Measurements from ENCODE around the gene RAB22A.

Gene RAB22A, protein sequence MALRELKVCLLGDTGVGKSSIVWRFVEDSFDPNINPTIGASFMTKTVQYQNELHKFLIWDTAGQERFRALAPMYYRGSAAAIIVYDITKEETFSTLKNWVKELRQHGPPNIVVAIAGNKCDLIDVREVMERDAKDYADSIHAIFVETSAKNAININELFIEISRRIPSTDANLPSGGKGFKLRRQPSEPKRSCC

DNA sequence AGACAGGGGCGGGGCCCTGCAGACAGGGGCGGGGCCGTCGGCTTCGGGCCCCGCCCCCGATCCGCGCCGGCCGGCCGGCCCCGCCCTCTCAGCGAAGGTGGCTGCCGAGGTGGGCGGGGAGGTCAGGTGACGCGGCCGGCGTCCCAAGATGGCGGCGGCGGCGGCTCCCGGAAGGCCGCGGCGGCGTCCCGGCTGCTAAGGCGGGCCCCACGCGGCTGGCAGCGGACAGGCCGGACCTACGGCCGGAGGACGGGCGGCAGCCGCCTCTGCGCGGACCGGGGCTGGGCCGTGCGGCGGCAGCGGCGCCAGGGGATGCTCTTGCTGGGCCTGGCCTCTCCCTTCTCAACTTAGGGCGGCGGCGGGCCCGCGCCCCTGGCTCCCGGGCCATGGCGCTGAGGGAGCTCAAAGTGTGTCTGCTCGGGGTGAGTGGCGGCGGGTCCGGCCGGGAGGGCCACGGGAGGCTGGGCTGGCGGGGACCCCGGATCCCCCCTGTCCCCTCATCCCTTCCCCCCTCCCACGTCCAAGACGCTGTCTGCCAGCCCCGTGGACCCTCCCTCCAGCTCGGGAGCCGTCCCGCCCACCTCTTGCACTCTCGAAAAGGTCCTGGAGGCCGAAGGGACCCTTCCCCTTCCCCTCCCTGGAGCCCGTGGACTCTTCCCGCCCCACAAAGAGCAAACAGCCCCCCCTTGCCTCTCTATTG, at the start of gene RAB22A:
Gene RAB22A (plus strand): TSS at position 125 of the 700 bp plus-strand sequence. CDS start 262 bp downstream, at position 387.
- DNase-seq, result peak; percentile 79

DNA sequence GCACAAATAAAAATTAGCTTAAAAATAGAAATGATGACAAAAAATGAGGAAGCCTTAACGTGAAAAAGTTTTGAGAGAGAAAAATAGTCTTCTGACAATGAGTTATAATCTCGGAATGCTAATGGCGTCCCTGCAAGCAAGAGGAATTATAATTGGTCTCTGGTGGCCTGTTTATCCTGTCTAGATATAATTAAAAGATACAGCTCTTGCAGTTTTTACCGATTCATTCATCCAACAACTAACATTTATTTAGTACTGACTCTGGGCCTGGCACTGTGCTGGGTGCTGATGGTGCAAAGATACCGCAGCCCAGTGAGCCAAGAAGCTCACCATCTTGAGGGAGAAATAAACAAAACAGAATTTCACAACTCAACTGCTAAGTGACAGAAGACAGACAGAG, 49.5 kb upstream of the RAB22A start:
- no peak for DNase-seq

DNA sequence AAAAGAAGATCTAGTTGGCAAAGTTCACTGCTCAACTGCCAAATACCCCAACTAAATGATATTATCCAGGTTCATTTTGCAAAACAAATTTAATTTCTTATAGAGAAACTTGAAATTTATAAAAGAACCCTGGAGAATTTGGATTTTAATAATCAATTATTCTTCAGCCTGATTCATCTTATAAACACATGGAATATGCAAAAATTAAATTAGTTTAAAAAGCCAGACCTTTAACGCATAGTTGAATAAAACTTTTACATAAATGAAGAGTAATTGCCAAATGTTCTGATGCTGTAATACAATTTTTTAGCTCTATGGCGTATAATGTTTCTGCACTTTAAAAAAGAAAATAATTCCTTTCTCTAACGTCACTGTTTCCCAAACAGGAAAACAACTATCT, 47.9 kb upstream of the RAB22A start:
- no peak for DNase-seq

DNA sequence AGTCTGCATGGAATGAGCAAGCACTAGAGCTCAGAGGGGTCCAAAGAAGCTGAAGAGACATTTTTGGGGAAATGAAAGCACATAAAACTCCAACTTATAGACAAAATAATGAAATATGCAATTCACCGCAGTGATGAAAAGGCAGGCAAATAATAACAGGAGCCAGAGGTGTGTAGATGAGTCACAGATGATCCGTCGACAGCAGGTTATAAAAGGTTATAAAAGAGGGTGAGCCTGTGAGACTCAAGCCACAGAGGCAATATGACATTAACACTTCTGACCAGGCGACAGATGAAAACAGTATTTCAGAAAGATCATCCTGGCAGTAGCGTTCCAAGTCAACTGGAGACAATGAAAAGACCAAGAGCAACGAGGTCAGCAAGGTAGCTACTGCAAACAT, 45.2 kb upstream of the RAB22A start:
- no peak for DNase-seq

DNA sequence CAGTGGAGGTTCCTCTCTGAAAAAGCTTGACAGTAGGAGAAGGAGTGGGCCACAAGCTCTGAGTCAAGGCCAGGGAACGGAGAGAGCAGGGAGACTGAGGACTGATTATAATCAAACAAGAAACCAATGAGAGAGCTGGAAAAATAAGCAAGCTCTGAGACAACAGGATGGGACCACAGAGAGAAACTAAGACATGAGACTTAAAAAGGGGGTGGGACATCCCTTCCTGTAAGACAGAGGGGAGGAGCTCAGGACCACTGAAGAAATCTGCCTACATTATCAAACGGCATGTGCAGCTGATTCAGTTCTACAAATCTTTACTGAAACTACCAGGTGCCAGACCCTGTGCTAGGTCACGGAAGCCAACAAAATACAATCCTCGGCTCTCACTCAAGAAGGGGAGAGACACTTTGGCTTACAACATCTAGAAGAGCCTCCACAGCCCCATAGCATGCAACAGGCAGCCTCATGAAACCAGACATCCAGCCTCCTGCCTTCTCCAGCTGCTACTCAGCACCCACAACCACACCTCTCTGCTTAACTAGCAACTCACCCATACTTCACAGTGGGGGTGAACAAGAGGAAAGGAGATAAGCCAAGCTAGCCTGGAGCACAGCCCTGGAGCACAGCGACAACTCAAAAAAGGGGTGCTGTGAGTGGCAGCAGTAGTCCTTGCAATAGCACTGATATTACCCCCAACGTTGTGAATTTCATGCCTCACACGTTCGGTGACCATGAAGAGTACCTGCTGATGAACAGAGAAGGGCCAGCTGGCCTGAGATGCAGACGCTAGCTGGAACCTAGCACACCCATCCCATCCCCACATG, 41.9 kb upstream of the RAB22A start:
- DNase-seq, result no peak

DNA sequence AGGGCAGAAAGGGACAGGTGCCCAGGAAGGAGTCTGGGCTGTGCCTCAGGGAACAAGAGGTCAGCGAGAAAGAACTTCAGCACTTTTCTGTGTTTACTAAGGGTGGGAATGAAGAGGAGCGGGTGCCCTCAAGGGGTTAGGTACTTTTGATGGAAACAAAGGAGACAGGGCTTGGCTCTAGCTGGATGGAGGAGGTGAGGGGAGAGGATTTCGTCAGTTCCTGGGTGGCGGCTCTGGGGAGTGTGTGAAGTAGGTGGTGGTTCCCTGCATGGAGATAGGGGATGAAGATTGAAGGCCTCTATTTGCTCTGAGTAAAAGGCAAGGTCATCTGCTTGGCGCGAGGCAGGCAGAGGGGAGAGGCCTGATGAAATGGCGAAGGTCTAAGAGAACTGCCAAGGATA, 41.1 kb upstream of the RAB22A start:
- DNase-seq, result no peak

DNA sequence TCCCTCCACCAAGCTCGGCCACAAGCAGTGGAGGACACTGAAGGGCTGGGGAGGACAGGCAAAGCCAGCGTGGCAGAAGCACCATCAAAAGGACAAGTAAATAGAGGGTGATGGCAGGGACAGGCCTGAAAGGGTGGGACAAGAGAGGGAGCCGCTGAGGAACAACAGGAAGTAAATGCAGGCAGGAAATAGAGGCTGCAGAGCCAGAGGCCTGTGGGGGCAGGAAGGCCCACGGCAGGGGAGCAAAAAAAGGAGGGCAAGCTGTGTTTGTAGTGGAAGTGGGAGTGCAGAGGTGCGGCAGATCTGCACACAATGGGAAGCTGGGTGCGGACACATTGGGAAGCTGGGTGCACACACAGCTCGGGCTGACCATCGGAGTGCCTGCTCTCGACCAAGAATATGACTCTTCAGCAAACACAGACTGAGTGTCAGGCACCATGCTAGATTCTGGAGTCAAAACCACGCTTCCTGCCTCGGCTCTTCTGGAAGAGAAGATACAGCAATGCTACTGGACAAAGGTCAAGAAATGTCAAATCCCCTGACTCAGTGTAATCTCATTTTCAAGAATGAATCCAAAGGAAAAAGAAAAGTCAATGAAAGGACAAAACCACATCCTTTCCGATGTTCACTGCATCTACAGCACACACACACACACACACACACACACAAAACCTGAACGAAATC, 40.4 kb upstream of the RAB22A start:
- peak; percentile 6 for DNase-seq

DNA sequence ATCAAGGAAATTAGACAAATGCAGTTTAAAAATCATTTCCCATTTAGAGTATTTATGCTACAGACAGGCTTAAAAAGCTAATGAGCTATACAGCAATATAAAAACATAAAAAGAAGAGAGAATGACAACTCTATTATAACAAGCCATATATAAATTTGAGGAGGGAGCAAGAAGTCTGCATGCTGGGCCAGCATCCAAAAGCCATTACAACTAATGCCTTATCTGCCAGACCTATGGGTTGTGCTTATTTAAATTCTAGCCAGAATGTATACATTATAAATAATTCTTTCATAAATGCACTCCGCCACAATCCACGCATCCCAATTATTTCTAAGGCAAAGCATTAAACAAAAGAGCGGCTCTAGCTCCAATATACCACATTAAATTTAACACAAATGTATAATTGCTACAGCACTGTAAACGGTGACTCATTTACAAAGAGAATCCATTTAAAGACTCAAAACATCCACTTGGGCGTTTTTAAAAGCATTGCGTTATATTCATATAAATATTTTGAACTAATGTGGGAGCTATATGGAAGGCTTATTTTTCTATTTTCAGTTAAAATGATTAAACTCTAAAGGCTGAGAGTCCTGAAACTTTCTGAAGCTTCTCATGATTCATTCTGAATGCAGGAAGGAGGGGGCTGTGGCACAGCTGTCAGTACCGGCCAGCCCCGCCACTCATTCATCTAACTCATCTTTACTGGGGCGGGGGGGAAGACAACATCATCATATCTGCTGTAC, 37.7 kb upstream of the RAB22A start:
- DNase-seq, result peak; percentile 9

DNA sequence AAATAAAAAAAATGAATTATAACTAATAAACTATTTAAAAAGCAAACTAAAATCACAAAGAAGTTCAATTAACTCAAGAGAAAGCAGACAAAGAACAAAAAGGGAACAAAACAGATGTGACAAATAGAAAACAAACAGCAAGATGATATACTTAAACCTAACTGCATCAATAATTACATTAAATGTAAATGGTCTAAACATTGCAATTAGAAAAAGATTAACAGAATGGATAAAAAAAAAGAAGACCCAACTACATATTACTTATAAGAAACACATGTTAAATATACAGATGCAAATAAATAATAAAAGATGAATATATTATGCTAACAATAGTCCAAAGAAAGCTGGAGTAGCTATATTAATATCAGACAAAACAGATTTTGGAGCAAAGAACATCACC, 35.1 kb upstream of the RAB22A start:
- no peak for DNase-seq

DNA sequence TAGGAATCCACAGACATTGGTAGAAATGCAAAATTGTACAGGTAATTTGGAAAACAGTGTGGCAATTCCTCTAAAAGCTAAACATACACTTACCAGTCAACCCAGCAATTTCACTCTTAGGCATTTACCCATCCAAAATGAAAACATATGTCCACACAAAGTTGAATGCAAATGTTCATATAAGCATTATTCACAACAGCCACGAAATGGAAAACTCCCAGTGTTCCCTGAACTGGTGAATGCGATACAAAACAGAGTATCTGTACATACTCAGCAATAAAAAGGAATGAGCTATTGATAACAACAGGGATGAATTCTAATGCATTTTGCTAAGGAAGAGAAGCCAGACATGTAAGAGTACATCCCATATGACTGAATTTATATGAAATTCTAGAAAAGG, 32.4 kb upstream of the RAB22A start:
- DNase-seq, result no peak

DNA sequence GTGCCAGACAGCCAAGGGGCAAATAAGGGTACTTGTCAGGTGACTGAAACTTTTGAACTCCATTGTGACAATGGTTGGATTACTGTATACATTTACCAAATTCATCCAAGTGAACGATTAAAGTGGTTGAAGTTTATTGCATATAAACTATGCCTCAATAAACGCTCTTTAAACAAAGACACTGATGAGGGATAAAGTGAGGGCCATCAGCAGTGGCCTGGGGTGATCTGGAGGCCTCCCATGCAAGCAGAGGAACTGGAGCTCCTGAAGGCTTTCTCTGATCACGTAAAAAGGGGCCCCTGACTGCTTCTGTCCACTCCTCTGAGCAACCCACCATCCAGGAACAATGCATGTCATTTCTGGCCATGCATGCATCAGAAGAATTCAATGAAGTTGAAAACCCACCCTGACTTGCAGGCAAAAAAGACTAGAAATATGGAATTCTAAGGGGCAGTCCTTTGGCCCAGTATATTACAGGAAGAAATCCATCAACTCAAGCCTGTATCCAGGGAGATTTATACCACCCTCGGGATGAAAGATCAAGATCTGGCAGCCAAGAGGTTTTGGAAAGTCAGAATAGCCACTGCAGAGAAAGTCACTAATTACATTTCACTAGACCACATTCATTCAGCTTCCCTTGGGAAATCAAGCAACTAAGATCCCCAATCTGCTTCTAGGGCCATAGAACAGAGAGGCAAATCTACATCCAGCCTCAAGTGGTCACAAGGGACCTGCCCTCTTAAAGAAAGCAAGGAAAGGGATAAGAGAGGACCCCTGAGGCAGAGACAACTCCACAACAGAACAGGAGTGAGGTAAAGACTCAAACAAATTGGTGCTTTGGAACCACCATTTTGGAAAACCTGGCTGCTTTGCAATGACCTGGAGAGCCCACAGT, 31.7 kb upstream of the RAB22A start:
- peak; percentile 12 for DNase-seq

DNA sequence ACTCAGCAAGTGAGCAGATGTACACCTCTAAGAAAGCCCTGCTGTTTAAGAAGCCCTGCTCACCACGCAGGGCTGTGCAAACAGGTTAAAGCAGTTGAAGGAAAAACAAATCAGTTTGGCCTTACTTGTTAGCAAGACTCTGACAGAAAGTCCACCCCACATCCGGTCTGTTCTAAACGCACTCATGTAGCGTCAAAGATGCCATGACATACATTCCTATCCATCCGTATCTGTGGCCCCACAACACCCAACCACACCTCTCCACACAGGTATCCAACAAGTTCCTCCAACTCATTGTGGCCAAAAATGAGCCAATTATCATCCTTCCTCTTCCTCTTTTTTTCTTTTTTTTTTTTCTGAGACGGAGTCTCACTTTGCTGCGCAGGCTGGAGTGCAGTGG, 22.8 kb upstream of the RAB22A start:
- no peak for DNase-seq

DNA sequence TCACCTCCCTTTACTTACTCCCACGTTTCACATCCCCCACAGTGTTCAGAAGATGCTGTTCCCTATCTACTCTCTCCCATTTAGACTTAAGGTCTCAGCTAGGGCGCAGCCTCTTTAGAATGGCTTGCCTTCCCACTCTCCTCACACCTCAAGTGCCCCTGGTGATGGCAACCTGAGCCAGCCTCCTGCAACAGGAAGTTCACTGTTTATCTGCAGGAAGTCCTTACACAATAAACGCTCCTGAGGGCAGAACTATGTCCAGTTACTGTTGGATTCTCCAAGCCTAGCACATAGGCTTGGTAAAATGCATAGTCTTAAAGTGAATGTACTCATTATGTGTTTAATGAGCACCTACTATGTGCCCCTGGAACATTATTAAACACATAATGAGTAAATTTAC, 21.9 kb upstream of the RAB22A start:
- DNase-seq, result no peak

DNA sequence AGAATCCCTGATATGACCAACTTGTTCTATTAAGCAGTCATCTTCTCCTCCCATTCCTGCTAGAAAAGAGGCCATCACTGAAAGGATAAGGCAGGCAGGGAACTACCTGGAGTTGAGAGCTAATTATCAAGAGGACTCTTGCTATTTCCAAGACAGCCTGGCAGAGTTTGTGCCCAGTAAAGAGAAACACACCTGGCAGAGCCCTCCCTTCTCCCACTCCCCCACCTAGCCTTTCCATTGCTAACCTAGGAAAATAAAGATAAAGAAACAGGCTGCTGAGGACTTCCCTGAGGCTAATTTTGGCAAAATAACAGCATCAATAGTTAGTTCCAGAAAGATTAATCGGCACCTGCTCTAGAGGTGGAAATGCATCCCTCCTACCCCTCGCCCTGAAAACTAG, 20.4 kb upstream of the RAB22A start:
- no peak for DNase-seq

DNA sequence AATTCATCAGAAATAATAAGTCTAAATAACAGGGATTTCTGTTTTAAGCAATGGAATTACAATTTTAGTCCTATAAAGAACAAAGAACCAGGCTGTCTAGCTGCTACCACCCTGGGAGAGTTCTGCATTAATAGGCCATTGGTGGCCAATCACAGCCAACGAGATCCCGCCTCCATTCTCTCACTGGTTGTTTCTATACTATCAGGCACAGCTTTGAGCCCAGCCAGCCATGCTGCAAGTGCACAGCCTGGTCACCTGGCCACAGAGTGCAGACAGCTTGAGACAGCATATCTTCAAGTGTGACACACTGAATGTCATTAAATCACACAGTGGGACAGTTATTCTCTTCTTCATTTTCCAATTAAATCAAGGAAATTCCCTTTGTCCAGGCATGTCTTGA, 16.1 kb upstream of the RAB22A start:
- no peak for DNase-seq

DNA sequence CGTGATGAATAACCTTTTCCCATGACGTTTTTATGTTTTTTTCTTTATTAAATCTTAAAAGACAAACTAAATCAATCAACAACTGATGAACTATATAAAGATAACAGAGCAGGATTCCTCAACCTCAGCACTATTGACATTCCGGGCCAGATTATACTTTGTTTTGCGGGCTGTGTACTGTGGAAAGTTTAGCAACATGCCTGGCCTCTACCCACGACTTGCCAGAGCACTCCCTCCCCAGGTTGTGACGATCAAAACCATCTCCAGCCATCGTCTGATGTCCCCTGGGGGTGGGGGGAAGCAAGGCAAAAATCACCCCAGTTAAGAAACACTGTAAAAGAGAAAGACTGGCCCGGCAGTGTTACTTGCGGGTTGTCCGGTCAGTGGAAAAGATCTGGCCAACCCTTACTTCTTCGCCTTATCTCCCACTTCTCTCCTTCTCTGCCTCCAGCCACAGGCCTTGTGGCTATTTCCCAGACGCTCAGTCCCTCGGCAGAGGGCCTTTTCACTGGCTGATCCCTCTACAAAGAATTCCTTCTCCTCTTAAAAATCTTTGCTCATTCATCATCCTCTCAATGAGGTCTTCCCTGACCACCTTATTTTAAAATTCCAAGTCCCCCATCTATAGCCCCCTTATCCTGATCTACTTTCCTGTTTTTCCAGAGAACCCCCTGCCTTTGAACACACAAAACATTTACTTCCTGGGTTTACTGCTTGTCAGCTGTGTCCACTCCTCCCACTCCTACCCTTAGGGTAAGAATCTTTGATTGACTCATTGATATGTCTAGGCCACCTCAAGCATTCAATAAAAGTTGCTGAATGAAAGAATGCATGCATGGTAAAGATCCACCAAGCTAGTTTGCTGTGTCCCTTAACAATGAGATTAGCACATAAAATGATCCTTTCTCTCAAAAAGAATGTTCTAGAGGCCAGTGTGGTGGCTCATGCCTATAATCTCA, 14.7 kb upstream of the RAB22A start:
- DNase-seq, result no peak

DNA sequence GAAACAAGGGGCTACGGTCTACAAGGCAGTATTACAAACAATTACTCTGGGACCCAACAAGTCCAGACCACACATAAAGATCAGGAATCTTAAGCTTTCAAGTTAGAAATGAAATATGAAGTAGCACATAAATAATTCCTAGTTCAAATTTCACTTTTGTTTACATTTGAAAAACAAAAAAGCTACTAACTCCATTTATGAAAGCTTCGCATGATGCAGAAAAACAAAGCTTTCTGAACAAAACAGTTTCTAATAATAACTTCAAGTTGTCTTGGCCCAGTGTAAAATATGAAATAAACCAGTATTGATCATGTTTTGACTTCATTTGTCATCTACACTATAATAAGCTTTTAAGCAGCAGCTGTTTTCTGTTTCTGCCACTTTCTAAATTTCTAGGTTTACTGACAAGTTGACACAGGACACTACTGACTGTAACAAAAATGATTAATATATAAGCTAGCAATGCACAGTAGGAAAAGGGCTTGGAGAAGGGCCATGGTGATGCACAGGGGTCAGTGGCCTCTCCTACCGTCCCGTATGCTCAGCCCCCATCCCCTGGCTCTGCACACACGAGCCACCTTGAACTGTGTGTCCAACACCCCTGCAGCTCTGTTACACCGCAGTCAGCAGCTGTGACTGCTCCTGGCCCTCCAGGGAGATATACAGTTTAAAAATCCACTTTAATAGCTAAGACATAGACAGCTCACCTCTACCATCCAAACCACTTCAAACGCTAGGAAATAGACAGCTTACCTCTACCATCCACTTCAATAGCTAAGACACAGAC, 13.3 kb upstream of the RAB22A start:
- DNase-seq, result no peak

DNA sequence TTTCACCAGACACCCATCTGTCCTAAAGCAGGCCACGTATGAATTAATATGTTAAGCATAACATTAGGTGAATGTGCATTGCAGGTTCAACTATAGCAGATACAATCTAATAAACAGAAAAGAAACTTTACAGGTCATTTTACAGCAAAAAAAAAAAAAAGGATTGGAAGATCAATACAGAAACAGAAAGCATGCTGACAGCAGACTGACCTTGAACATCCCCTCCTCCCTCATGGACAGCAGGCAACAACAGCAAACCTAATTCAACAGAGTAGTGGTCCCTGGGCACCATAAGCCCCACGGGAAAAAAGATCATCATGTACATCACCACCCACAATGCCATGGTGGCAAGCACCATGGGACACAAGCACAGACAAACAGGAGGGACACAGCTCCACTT, 12.1 kb upstream of the RAB22A start:
- no peak for DNase-seq

DNA sequence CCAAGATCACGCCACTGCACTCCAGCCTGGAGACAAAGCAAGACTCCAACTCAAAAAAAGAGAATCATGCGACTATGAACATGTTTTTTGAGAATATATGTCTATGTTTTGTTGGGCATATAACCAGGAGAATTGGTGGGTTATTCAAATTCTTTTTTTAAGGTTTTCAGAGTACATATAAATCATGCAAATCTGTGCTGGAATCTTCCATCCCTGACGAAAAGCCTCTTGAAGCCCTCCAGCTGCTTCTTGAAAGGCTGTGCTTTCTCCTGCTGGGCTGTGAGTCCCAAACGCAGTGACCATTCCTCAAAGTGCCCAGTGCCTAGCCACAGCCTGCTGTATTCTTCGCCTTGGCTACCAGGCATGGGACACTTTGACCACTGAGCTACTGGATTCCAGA, 9.2 kb upstream of the RAB22A start:
- no peak for DNase-seq

DNA sequence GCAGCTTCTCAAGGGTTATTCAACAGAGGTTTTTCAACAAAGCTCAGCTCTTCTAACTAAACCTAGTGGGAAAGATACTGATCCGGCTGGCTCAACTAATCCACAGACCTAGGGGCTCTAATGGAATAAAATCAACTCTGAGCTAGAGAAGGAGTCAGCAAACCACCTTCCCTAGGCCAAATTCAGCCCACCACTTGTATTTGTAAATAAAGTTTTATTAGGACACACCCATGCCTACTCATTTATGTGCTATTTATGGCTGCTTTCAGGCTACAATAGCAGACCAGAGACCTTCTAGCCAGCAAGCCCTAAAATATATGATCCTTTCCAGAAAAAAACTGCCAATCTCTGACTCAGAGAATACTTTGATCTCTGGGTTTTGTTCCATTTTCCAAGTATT, 6.0 kb upstream of the RAB22A start:
- DNase-seq, result no peak

Measured in fibroblast of upper back skin (primary cell).